WTC11 (cell line): ENCODE measurements around the gene CLASP1.

Experiments
- ATF2 ChIP-seq: sonication (generic); formaldehyde crosslinking; IDR thresholded peaks from 2 replicates; pipeline ENCODE4 v1.8.1; 2022; ENCODE audit warnings: low read depth, missing genetic modification reagents, borderline replicate concordance
- CTCF ChIP-seq: fragments of 200-600 bp; IDR thresholded peaks from 2 replicates; pipeline ENCODE4 v1.8.0; 2022; ENCODE audit warnings: antibody characterized with exemption
- E2F4 ChIP-seq: sonication (generic); formaldehyde crosslinking; IDR thresholded peaks from 2 replicates; pipeline ENCODE4 v1.8.1; 2022; ENCODE audit warnings: low read depth, mild to moderate bottlenecking, moderate library complexity, missing genetic modification reagents, borderline replicate concordance
- E2F5 ChIP-seq: sonication (generic); formaldehyde crosslinking; IDR thresholded peaks from 2 replicates; pipeline ENCODE4 v1.8.1; 2022; ENCODE audit warnings: mild to moderate bottlenecking, moderate library complexity, missing genetic modification reagents
- ELF4 ChIP-seq: sonication (generic); formaldehyde crosslinking; IDR thresholded peaks from 2 replicates; pipeline ENCODE4 v1.8.1; 2022; ENCODE audit warnings: low read depth, mild to moderate bottlenecking, moderate library complexity, missing genetic modification reagents
- HMGA2 ChIP-seq: fragments of 250-450 bp; sonication (Bioruptor Pico); IDR thresholded peaks from 2 replicates; pipeline ENCODE4 v1.4.0; 2021; ENCODE audit warnings: mild to moderate bottlenecking, moderate library complexity
- JUN ChIP-seq: sonication (generic); formaldehyde crosslinking; IDR thresholded peaks from 2 replicates; pipeline ENCODE4 v1.8.0; 2023; ENCODE audit warnings: mild to moderate bottlenecking, missing genetic modification reagents
- MAX ChIP-seq: sonication (generic); formaldehyde crosslinking; IDR thresholded peaks from 2 replicates; pipeline ENCODE4 v1.8.0; 2022; ENCODE audit warnings: mild to moderate bottlenecking, missing genetic modification reagents
- NFATC4 ChIP-seq: fragments of 250-450 bp; sonication (Bioruptor Pico); IDR thresholded peaks from 2 replicates; pipeline ENCODE4 v1.9.0; 2021; ENCODE audit warnings: mild to moderate bottlenecking
- PREB ChIP-seq: sonication (generic); formaldehyde crosslinking; IDR thresholded peaks from 2 replicates; pipeline ENCODE4 v1.8.1; 2022; ENCODE audit warnings: mild to moderate bottlenecking, missing genetic modification reagents, moderate library complexity, borderline replicate concordance
- SP1 ChIP-seq: sonication (generic); formaldehyde crosslinking; conservative IDR thresholded peaks from 2 replicates; pipeline ENCODE4 v1.8.1; 2022; ENCODE audit warnings: missing genetic modification reagents
- STAT6 ChIP-seq: sonication (generic); formaldehyde crosslinking; conservative IDR thresholded peaks from 2 replicates; pipeline ENCODE4 v1.8.1; 2023; ENCODE audit warnings: mild to moderate bottlenecking, low read depth, missing genetic modification reagents, moderate library complexity
- TCF7 ChIP-seq: sonication (generic); formaldehyde crosslinking; IDR thresholded peaks from 2 replicates; pipeline ENCODE4 v1.8.0; 2022; ENCODE audit warnings: mild to moderate bottlenecking, low read depth, missing genetic modification reagents, moderate library complexity
- ZNF138 ChIP-seq: sonication (generic); formaldehyde crosslinking; conservative IDR thresholded peaks from 2 replicates; pipeline ENCODE4 v1.8.1; 2022; ENCODE audit warnings: mild to moderate bottlenecking, moderate library complexity, missing genetic modification reagents

- TF ChIP-seq ELF4 (CRISPR knock-in tag) (no peak), ATF2 (no peak), CTCF (no peak), SP1 (CRISPR knock-in tag) (no peak), MAX (no peak), E2F4 (CRISPR knock-in tag) (no peak), E2F5 (CRISPR knock-in tag) (no peak), HMGA2 (CRISPR knock-in tag) (no peak), NFATC4 (no peak), PREB (CRISPR knock-in tag) (no peak), ZNF138 (CRISPR knock-in tag) (no peak), STAT6 (CRISPR knock-in tag) (no peak), TCF7 (CRISPR knock-in tag) (no peak), JUN (CRISPR knock-in tag) (no peak)
Measured at GRCh38 chr2:121335294-121336290, 313.7 kb downstream of the CLASP1 start.
